ENCODE measurements around the gene RPS6KL1. TPM values are rescaled to one million over a fixed set of nuclear protein-coding genes. Genes with fewer than 3 reads are reported as not detected.

RPS6KL1 gene
- total and polyA plus RNA-seq, 4 donors = 1.1 to 5.9 (median 3.8) TPM

GRCh38 chr14:74858022-74858421, 65.0 kb downstream of the RPS6KL1 start:
- 78% methylated on average over 1 of the region's 1 CpG for WGBS
- Histone ChIP-seq H3K4me3 (ENCODE audit: low read depth in 1 of 3, low read length in 3 of 3) (no peak overlapping the region), H3K9ac (ENCODE audit: low read depth in 1 of 2, low read length in 2 of 2) (no peak overlapping the region), H3K4me1 (ENCODE audit: control insufficient read depth in 4 of 4, insufficient read depth in 4 of 4, low read length in 3 of 4) (peaks cover 0 to 12% (median 3%) of the 10 kb centered on the region in 4 donors), H3K27me3 (ENCODE audit: control insufficient read depth in 4 of 4, insufficient read depth in 4 of 4, low read length in 3 of 4) (no peaks in the 10 kb centered on the region), H3K9me3 (ENCODE audit: control insufficient read depth in 4 of 4, low read length in 3 of 4) (no peaks in the 10 kb centered on the region), H3K27ac (ENCODE audit: low read depth in 1 of 2, low read length in 2 of 2) (no peak overlapping the region), H3K36me3 (ENCODE audit: control insufficient read depth in 4 of 4, insufficient read depth in 3 of 4, low read depth in 1 of 4, low read length in 3 of 4) (no peaks in the 10 kb centered on the region)
- TF ChIP-seq JUND (IDR thresholded peaks at IDR 0.05) = no peak
- TF ChIP-seq ATF3 (IDR thresholded peaks at IDR 0.05) = no peak
- TF ChIP-seq GABPA (IDR thresholded peaks at IDR 0.05 in 1 of 2, conservative IDR thresholded peaks at IDR 0.05 in 1 of 2) = no peak
- TF ChIP-seq HNF4A (conservative IDR thresholded peaks at IDR 0.05) = no peak
- no peak for TF ChIP-seq FOXA2 (IDR thresholded peaks at IDR 0.05)
- TF ChIP-seq EGR1 (IDR thresholded peaks at IDR 0.05; ENCODE audit: low read depth in 2 of 2) = no peak
- DNase-seq (ENCODE audit: low spot score) = no peak

- 89% methylated on average over 1 of the region's 1 CpG for WGBS
- no peak overlapping the region for H3K9ac ChIP-seq (ENCODE audit: low read depth in 1 of 2, low read length in 2 of 2)
- H3K4me3 ChIP-seq (ENCODE audit: low read depth in 1 of 3, low read length in 3 of 3) = no peak overlapping the region
- no peaks in the 10 kb centered on the region for H3K9me3 ChIP-seq (ENCODE audit: control insufficient read depth in 4 of 4, low read length in 3 of 4)
- peaks cover 0 to 15% (median 3%) of the 10 kb centered on the region in 4 donors for H3K4me1 ChIP-seq (ENCODE audit: control insufficient read depth in 4 of 4, insufficient read depth in 4 of 4, low read length in 3 of 4)
- no peaks in the 10 kb centered on the region for H3K36me3 ChIP-seq (ENCODE audit: control insufficient read depth in 4 of 4, insufficient read depth in 3 of 4, low read depth in 1 of 4, low read length in 3 of 4)
- H3K27me3 ChIP-seq (ENCODE audit: control insufficient read depth in 4 of 4, insufficient read depth in 4 of 4, low read length in 3 of 4) = no peaks in the 10 kb centered on the region
- H3K27ac ChIP-seq (ENCODE audit: low read depth in 1 of 2, low read length in 2 of 2) = no peak overlapping the region
- TF ChIP-seq FOXA2 (IDR thresholded peaks at IDR 0.05) (no peak), HNF4A (conservative IDR thresholded peaks at IDR 0.05) (peak in 1 of 2 donors; percentile 7), RAD21 (IDR thresholded peaks at IDR 0.05) (no peak)
- no peak for DNase-seq (ENCODE audit: low spot score)
Measured at GRCh38 chr14:74856366-74856765, 66.7 kb downstream of the RPS6KL1 start.

GRCh38 chr14:74855945-74856344, 67.1 kb downstream of the RPS6KL1 start:
- Histone ChIP-seq H3K9ac (ENCODE audit: low read depth in 1 of 2, low read length in 2 of 2) (no peak overlapping the region), H3K4me3 (ENCODE audit: low read depth in 1 of 3, low read length in 3 of 3) (no peak overlapping the region), H3K27me3 (ENCODE audit: control insufficient read depth in 4 of 4, insufficient read depth in 4 of 4, low read length in 3 of 4) (no peaks in the 10 kb centered on the region), H3K36me3 (ENCODE audit: control insufficient read depth in 4 of 4, insufficient read depth in 3 of 4, low read depth in 1 of 4, low read length in 3 of 4) (no peaks in the 10 kb centered on the region), H3K27ac (ENCODE audit: low read depth in 1 of 2, low read length in 2 of 2) (no peak overlapping the region), H3K9me3 (ENCODE audit: control insufficient read depth in 4 of 4, low read length in 3 of 4) (no peaks in the 10 kb centered on the region), H3K4me1 (ENCODE audit: control insufficient read depth in 4 of 4, insufficient read depth in 4 of 4, low read length in 3 of 4) (peaks cover 0 to 15% (median 3%) of the 10 kb centered on the region in 4 donors)
- 79% methylated on average over 4 of the region's 4 CpGs for WGBS
- TF ChIP-seq HNF4A (conservative IDR thresholded peaks at IDR 0.05) (no peak), SP1 (IDR thresholded peaks at IDR 0.05) (no peak), YY1 (IDR thresholded peaks at IDR 0.05) (no peak), RXRA (IDR thresholded peaks at IDR 0.05) (no peak), JUND (IDR thresholded peaks at IDR 0.05) (no peak), MAX (IDR thresholded peaks at IDR 0.05) (no peak)
- no peak for DNase-seq (ENCODE audit: low spot score)

GRCh38 chr14:74855021-74855420, 68.0 kb downstream of the RPS6KL1 start:
- Histone ChIP-seq H3K4me3 (ENCODE audit: low read depth in 1 of 3, low read length in 3 of 3) (no peak overlapping the region), H3K27me3 (ENCODE audit: control insufficient read depth in 4 of 4, insufficient read depth in 4 of 4, low read length in 3 of 4) (no peaks in the 10 kb centered on the region), H3K9ac (ENCODE audit: low read depth in 1 of 2, low read length in 2 of 2) (no peak overlapping the region), H3K36me3 (ENCODE audit: control insufficient read depth in 4 of 4, insufficient read depth in 3 of 4, low read depth in 1 of 4, low read length in 3 of 4) (no peaks in the 10 kb centered on the region), H3K27ac (ENCODE audit: low read depth in 1 of 2, low read length in 2 of 2) (peak overlapping the region in 1 of 2 donors; percentile 32), H3K9me3 (ENCODE audit: control insufficient read depth in 4 of 4, low read length in 3 of 4) (no peaks in the 10 kb centered on the region), H3K4me1 (ENCODE audit: control insufficient read depth in 4 of 4, insufficient read depth in 4 of 4, low read length in 3 of 4) (peaks cover 0 to 15% (median 3%) of the 10 kb centered on the region in 4 donors)
- DNase-seq (ENCODE audit: low spot score) = no peak
- 74% methylated on average over 7 of the region's 7 CpGs for WGBS
- TF ChIP-seq RAD21 (IDR thresholded peaks at IDR 0.05) (no peak), SP1 (IDR thresholded peaks at IDR 0.05) (no peak), TAF1 (conservative IDR thresholded peaks at IDR 0.05) (no peak), CTCF (IDR thresholded peaks at IDR 0.05; ENCODE audit: low read depth, low read length, missing input control) (no peak)

Other genes starting within 250 kb of the RPS6KL1 start
- gene AREL1, start 210.2 kb downstream of the RPS6KL1 start, total RNA-seq = 10 to 100 TPM; 18.2 to 26.6 TPM
- 1 to 10 TPM; 5.6 to 8.3 TPM for gene AREL1, start 210.2 kb downstream of the RPS6KL1 start, polyA plus RNA-seq
- 10 to 100 TPM; 14.6 to 15.3 TPM for gene FCF1, start 210.1 kb downstream of the RPS6KL1 start, total RNA-seq
- gene FCF1, start 210.1 kb downstream of the RPS6KL1 start, polyA plus RNA-seq = 10 to 100 TPM in 1 of 2 donors, 1 to 10 TPM in 1; 3.7 to 12.7 TPM
- gene YLPM1, start 159.9 kb downstream of the RPS6KL1 start, total RNA-seq = 10 to 100 TPM; 18.5 to 27.3 TPM
- 1 to 10 TPM; 5.9 to 7.9 TPM for gene YLPM1, start 159.9 kb downstream of the RPS6KL1 start, polyA plus RNA-seq
- gene PROX2, start 47.1 kb downstream of the RPS6KL1 start, total RNA-seq = not detected
- gene PROX2, start 47.1 kb downstream of the RPS6KL1 start, polyA plus RNA-seq = under 1 TPM in 1 of 2 donors, not detected in 1; 0.06 TPM
- 10 to 100 TPM; 41.0 to 58.0 TPM for gene DLST, start 41.3 kb downstream of the RPS6KL1 start, total RNA-seq
- 10 to 100 TPM; 10.7 to 69.3 TPM for gene DLST, start 41.3 kb downstream of the RPS6KL1 start, polyA plus RNA-seq
- 1 to 10 TPM in 1 of 2 donors, under 1 TPM in 1; 0.61 to 4.5 TPM for gene PGF, start 32.3 kb upstream of the RPS6KL1 start, total RNA-seq
- gene PGF, start 32.3 kb upstream of the RPS6KL1 start, polyA plus RNA-seq = 1 to 10 TPM in 1 of 2 donors, under 1 TPM in 1; 0.90 to 2.8 TPM
- 10 to 100 TPM; 16.2 to 22.0 TPM for gene EIF2B2, start 79.7 kb upstream of the RPS6KL1 start, total RNA-seq
- 10 to 100 TPM; 18.5 to 23.6 TPM for gene EIF2B2, start 79.7 kb upstream of the RPS6KL1 start, polyA plus RNA-seq
- 10 to 100 TPM in 1 of 2 donors, 1 to 10 TPM in 1; 7.4 to 29.7 TPM for gene MLH3, start 128.2 kb upstream of the RPS6KL1 start, total RNA-seq
- 10 to 100 TPM in 1 of 2 donors, 1 to 10 TPM in 1; 5.8 to 12.4 TPM for gene MLH3, start 128.2 kb upstream of the RPS6KL1 start, polyA plus RNA-seq
- gene ACYP1, start 140.8 kb upstream of the RPS6KL1 start, total RNA-seq = 1 to 10 TPM; 4.9 to 7.5 TPM
- 1 to 10 TPM; 2.1 to 3.1 TPM for gene ACYP1, start 140.8 kb upstream of the RPS6KL1 start, polyA plus RNA-seq
- 1 to 10 TPM in 1 of 2 donors, under 1 TPM in 1; 0.56 to 5.9 TPM for gene ZC2HC1C, start 146.4 kb upstream of the RPS6KL1 start, total RNA-seq
- 1 to 10 TPM; 3.4 to 3.6 TPM for gene ZC2HC1C, start 146.4 kb upstream of the RPS6KL1 start, polyA plus RNA-seq
- 10 to 100 TPM; 35.2 to 46.0 TPM for gene NEK9, start 203.8 kb upstream of the RPS6KL1 start, total RNA-seq
- gene NEK9, start 203.8 kb upstream of the RPS6KL1 start, polyA plus RNA-seq = 10 to 100 TPM; 13.4 to 24.3 TPM